Measurements from ENCODE around the gene LONP1.
"Not testable (repeated sequence)": the region's sequence is repeated elsewhere in the genome, so short reads cannot be mapped to it uniquely, and the experiment has no call there.

Gene LONP1

GRCh38 chr19:5714816-5715215 is 5.1 kb downstream of the LONP1 start:
- no peak for DNase-seq (ENCODE audit: insufficient read length, low spot score)
- FAIRE-seq = no peak

- FAIRE-seq (no peak), DNase-seq (ENCODE audit: insufficient read length, low spot score) (no peak)
These were observed 6.7 kb downstream of the LONP1 start for GRCh38 chr19:5713228-5713627.

DNA sequence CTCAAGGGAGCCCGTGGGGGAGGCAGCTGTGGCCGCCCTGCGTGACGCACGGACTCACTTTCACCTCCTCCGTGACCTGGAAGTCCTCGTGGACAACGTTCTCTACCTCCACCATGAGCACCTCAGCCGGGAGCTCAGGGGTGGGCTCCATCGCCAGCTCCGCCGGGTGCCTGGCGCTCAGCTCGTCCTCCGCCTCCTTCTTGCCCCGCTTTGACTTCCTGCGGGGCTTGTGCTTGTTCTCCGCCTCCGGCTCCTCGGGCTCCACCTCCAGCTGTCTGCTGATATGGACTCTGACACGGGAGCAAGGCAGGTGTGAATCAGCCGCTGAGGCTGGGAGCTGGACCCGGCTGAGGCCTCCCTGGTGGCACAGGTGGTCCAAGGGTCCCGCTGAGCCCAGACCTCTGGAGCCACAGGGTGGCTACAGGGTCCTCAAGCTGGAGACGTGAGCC is 8.2 kb downstream of the LONP1 start:
- DNase-seq (ENCODE audit: insufficient read length, low spot score) (no peak), FAIRE-seq (no peak)

DNA sequence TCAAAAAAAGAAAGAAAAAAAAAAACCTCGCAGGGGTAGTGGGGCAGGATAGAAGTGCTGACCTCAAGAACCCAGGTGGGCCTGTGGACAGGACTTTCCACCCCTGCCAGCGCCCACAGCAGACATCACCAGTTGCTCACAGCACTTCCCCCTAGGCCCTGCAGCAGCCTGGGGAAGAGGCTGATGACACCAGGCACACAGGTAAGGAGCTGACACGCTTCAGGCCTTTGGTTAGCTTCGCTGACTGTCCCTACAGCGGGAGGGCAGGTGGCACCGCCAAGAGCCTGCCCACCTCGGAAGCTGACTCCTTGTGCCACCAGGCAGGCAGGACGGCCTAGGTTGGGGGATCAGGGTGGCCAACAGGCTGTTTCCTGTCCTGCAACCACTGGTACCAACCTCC is 8.9 kb downstream of the LONP1 start:
- DNase-seq (ENCODE audit: insufficient read length, low spot score) = no peak
- no peak for FAIRE-seq

- DNase-seq (ENCODE audit: insufficient read length, low spot score) (no peak), FAIRE-seq (no peak)
These were observed 12.1 kb downstream of the LONP1 start for GRCh38 chr19:5707576-5708575.

- no peak for FAIRE-seq
These were observed 12.9 kb downstream of the LONP1 start for GRCh38 chr19:5706876-5707573.

GRCh38 chr19:5705552-5705951 is 14.4 kb downstream of the LONP1 start:
- FAIRE-seq (no peak), DNase-seq (ENCODE audit: insufficient read length, low spot score) (no peak)

More at GRCh38 chr19:5706876-5707573, 12.9 kb downstream of the LONP1 start:
- no peak for DNase-seq (ENCODE audit: insufficient read length, low spot score)

DNA sequence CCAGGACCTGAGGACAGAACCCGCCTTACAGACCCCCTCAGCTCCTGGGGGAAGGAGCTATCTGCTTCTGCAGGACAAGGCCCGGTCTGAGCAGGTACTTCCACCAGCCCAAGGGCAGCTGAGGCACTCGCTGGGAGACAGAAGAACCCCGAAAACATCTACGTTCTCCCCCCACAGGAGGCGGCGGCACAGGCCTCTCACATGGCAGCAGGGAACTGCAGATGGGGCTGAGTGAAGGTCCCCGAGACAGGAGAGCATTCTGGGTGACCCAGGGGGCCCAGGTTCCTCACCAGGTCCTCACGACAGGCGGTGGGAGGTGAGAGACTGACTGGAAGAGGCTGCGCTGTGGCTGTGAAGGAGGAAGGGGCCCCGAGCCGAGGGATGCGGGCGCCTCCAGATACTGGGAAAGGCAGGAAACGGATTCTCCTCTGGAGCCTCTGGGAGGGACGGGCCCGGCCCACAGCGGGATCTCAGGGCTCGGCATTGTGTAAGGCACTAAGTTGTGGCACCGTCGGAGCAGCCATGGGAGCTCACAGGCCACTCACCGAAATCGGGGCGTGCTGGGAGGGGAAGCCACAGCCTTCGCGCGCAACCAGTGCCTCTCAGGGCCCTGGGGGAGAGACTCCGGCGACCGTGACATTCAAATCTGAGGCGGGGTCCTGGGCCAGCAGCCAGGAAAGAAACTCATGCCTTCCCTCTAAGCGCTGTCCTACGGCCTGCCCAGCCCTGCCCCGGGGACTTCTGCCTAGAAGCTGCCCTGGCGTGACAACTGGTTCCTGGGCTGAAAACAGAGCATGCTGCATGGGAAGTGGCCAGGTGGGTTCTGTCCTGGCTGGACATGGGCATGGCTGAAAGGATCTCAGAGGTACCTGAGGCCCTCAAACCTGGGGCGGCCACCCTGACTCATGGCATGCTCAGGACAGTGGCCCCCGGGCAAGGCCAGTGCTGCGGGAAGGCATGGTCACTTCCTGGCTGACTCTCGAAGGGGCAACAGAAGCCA is 15.8 kb downstream of the LONP1 start:
- no peak for FAIRE-seq
- no peak for DNase-seq (ENCODE audit: insufficient read length, low spot score)

GRCh38 chr19:5702053-5702410 is 17.9 kb downstream of the LONP1 start:
- DNase-seq (ENCODE audit: insufficient read length, low spot score); FAIRE-seq: not testable (repeated sequence)

DNA sequence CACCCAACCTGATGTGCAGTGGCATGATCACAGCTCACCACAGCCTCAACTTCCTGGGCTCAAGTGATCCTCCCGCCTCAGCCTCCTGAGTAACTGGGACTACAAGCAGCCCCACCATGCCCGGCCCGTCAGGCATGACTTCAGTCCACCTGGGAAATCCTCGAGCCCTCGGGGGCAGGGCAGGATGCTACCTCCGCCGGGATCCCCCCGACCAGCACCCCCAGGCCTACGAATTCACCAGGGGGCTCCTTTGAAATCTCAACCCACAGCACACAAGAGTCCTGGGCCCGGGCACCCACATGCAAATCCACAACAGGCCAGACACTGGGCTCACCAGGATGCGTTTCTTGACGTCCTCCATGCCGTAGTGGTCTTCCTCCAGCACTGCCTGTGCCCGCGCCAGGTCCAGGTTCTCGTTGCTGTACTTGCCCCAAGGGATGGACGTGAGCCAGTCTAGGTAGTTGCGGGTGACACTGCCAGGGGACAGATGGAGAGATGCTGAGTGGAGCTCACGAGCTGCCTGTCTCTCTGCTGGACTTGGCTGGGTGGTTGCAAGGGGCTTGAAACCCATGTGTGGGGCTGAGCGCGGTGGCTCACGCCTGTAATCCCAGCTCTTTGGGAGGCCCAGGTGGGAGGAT is 19.4 kb downstream of the LONP1 start:
- no peak for FAIRE-seq
- DNase-seq (ENCODE audit: insufficient read length, low spot score) = no peak

DNA sequence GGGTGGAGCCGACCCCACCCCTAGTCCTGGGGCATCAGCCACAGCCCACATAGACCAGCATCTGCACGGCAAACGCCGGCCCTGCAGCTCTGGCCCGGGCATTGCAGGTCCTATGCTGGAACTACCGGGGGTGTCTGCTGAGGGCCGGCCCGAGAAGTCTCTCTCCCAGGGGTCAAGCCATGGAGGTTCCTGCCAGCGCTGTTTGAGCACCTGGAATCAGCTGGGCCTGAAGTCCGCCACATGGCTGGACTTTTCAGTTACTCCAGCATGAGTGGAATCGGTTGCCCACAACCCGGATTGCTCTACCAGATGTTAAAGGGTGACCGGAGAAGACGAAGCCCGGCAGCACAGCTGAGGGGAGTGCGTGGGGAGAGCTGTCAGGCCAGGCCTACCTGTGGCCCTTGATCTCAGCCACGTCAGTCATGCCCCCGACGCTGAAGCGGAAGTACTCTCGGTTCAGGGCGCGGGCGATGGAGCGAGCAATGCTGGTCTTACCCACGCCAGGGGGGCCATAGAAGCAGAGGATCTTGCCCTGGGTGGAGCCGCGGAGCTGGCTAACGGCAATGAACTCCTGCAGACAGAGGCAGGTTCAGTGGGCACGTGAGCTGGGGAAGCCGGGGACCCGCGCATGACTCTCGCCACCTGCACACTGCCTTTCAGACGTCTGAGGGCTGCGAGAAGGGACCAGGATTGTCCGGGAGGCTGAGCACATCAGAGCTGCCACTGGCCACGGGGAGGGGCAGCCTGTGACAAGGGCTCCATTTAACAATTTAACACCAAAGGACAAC is 21.1 kb downstream of the LONP1 start:
- FAIRE-seq (no peak), DNase-seq (ENCODE audit: insufficient read length, low spot score) (no peak)

DNA sequence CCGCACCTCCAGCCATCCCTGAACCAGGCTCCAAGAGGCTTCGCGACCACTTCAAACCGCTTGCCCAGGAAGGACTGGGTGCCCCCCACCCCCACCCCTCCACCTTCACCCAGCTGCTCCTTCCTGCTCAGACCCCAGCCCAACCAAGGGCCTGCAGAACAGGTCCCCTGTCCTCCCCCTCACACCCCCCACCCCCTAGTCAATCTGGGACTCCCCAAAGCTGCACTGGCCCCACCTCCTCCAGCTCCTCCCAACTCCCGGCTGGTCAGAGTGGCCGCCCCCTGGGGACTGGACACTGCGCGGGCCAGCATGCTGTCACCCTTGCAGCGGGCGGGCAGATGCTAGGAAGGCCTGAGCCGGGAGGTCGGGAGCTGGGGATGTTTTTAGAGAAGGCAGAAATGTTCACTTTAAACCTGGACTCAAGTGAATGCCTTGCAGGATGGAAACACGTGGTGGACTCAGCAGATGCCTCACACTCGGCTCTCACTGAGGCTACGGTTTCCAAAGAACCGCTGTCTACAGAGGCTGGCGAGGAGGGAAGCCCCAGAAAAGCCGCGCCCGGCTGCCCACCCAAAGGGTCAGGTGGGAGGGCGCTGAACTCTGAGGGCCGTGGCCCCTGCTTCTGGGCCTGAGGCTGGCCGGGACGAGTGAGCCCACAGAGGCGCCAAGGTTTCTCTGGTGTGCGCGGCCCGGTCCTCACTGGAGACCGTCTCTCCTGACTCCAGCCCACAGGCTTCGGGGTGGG is 21.9 kb downstream of the LONP1 start:
- FAIRE-seq (no peak), DNase-seq (ENCODE audit: insufficient read length, low spot score) (no peak)

DNA sequence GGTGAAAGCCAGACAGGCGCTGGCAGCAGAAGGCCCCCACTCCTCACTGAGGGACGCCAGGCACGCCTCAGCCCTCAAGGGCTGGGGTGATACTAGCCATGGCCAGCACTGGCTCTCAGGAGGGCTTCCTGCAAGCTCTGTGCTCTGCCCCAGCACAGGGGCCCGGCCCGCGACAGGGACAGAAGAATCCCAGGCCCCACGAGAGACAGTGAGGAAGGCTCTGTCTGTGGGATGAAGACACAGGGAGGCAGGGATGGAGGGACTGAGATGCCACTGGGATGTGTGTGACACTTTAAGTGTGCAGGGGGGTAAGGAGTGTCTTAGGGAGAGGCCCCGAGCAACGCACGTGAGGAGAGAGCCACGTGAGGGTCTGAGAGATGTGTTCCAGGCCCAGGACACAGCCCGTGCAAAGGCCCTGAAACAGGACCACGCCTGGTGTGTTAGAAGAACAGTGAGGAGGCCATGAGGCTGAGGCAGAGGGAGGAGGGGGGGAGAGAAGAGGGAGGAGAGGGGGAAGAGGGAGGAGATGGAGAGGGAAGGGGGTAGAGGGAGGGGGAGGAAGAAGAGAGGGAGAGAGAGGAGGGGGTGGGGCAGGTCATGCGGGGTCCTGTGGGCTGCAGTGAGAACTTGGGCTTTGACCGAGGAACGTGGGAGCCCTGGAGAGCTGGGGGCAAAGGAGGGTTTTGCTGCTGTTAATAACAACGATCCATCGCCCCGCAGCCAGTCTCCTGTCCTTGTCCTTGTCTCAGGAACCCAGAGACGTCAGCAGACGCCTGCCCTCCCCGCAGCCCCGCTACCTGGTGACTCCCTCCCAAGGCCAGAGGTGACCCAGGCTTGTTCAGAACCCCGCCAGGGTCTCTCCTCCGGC is 22.7 kb downstream of the LONP1 start:
- DNase-seq (ENCODE audit: insufficient read length, low spot score) (no peak), FAIRE-seq (no peak)

- DNase-seq (ENCODE audit: insufficient read length, low spot score) (no peak), FAIRE-seq (no peak)
These were observed 23.5 kb downstream of the LONP1 start for GRCh38 chr19:5696196-5697021.

DNA sequence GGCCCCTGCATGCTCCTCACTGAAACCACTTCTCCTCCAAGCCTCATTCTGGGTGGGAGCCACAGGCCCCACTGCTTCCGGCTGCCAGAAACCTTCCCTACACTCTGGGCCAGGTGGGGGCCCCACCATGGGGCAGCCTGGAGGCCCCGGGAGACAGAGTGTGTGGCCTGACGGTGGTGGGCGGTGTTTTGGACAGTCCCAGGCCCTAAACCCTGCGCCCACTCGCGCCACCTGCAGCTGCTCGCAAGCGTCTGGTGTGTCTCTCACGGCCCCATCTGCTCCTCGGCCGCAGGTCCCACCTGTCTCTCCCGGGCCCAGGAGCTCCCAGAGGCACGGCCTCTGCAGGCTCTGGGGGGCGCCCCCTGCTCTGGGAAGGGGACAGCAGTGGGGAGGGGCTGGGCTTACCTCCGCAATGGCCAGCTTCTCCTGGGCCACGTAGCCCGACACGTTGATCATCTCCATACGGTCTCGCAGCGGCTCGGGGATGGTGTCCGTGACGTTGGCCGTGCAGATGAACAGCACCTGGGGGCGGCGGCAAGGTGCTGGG is 24.2 kb downstream of the LONP1 start:
- FAIRE-seq = no peak

GRCh38 chr19:5694956-5695648 is 24.8 kb downstream of the LONP1 start:
- no peak for DNase-seq (ENCODE audit: insufficient read length, low spot score)

More for the DNA sequence above, 24.2 kb downstream of the LONP1 start:
- DNase-seq (ENCODE audit: insufficient read length, low spot score) = no peak

More at GRCh38 chr19:5694956-5695648, 24.8 kb downstream of the LONP1 start:
- no peak for FAIRE-seq
